Neuronal stem cell (in vitro differentiated cells): Measurements from ENCODE around the gene JAG2.
A peak's percentile ranks its signal among the peaks of the same experiment; 100 is the strongest.

Experiments
- DNase-seq: peaks from one replicate; pipeline ENCODE4 v3.0.0-alpha.2; 2013; ENCODE audit warnings: low spot score
- H2AFZ ChIP-seq: one replicate; pipeline ENCODE4 v1.6.1; 2013; ENCODE audit warnings: mild to moderate bottlenecking, low read length, inconsistent platforms
- H2AK5ac ChIP-seq: 2 replicates; pipeline ENCODE4 v1.6.1; 2013; ENCODE audit warnings: low read depth, mild to moderate bottlenecking, inconsistent platforms, low read length, moderate library complexity, mixed read lengths
- H2BK120ac ChIP-seq: 2 replicates; pipeline ENCODE4 v1.6.1; 2013; ENCODE audit warnings: low read depth, mild to moderate bottlenecking, inconsistent platforms, low read length, moderate library complexity, mixed read lengths
- H2BK12ac ChIP-seq: one replicate; pipeline ENCODE4 v1.6.1; 2013; ENCODE audit warnings: low read length, inconsistent platforms
- H2BK15ac ChIP-seq: 2 replicates; pipeline ENCODE4 v1.6.1; 2013; ENCODE audit warnings: mild to moderate bottlenecking, low read length, inconsistent platforms, mixed read lengths
- H2BK5ac ChIP-seq: one replicate; pipeline ENCODE4 v1.6.1; 2013; ENCODE audit warnings: inconsistent platforms, mild to moderate bottlenecking, low read length, moderate library complexity
- H3K14ac ChIP-seq: one replicate; pipeline ENCODE4 v1.6.1; 2013; ENCODE audit warnings: low read length, inconsistent platforms
- H3K18ac ChIP-seq: 2 replicates; pipeline ENCODE4 v1.6.1; 2013; ENCODE audit warnings: low read length, inconsistent platforms
- H3K23ac ChIP-seq: 2 replicates; pipeline ENCODE4 v1.6.1; 2013; ENCODE audit warnings: low read depth, mild to moderate bottlenecking, mixed read lengths, low read length, inconsistent platforms; ENCODE audit not compliant: poor library complexity
- H3K27ac ChIP-seq: replicated peaks from 3 replicates; pipeline ENCODE4 v1.5.1; 2013; ENCODE audit warnings: low read length, inconsistent platforms
- H3K27me3 ChIP-seq, 3 experiments: 2 replicates each; pipeline ENCODE4 v1.6.1; 2013; ENCODE audit warnings: low read length in 3 of 3, mild to moderate bottlenecking in 2 of 3, inconsistent platforms in 1 of 3, low read depth in 1 of 3, mixed read lengths in 1 of 3, moderate library complexity in 1 of 3; ENCODE audit not compliant: control insufficient read depth in 3 of 3, insufficient read depth in 3 of 3
- H3K36me3 ChIP-seq, 2 donors: replicated peaks in 1 of 2; 2 replicates each; pipeline ENCODE4 v1.6.1; 2013; ENCODE audit warnings: low read length in 2 of 2; ENCODE audit not compliant: control insufficient read depth in 2 of 2, insufficient read depth in 2 of 2
- H3K4ac ChIP-seq: 2 replicates; pipeline ENCODE4 v1.6.1; 2013; ENCODE audit warnings: inconsistent platforms, mild to moderate bottlenecking, low read length, moderate library complexity
- H3K4me1 ChIP-seq, 2 donors: 1 replicate in 1 of 2; 2 replicates in 1 of 2; pipeline ENCODE4 v1.6.1; 2013; ENCODE audit warnings: low read length in 2 of 2, low read depth in 1 of 2; ENCODE audit not compliant: control insufficient read depth in 2 of 2, insufficient read depth in 1 of 2
- H3K4me2 ChIP-seq: one replicate; pipeline ENCODE4 v1.6.1; 2013; ENCODE audit warnings: mild to moderate bottlenecking, low read length, inconsistent platforms; ENCODE audit not compliant: insufficient read depth, poor library complexity, severe bottlenecking
- H3K4me3 ChIP-seq, 2 donors: 2 replicates each; pipeline ENCODE4 v1.5.1; 2013; ENCODE audit warnings: low read length in 2 of 2, mild to moderate bottlenecking in 2 of 2, inconsistent platforms in 1 of 2, moderate library complexity in 1 of 2
- H3K79me1 ChIP-seq: one replicate; pipeline ENCODE4 v1.6.1; 2013; ENCODE audit warnings: low read depth, mild to moderate bottlenecking, inconsistent platforms, low read length, moderate library complexity
- H3K9ac ChIP-seq: one replicate; pipeline ENCODE4 v1.6.1; 2013; ENCODE audit warnings: mild to moderate bottlenecking, low read depth, low read length, inconsistent platforms; ENCODE audit not compliant: poor library complexity
- H3K9me3 ChIP-seq, 2 donors: replicated peaks in 1 of 2; 2 replicates each; pipeline versions ENCODE3 to v1.6.1; 2013; ENCODE audit warnings: low read length in 2 of 2, mild to moderate bottlenecking in 2 of 2, inconsistent platforms in 1 of 2, low read depth in 1 of 2, mixed read lengths in 1 of 2, moderate library complexity in 1 of 2; ENCODE audit not compliant: control insufficient read depth in 2 of 2, insufficient read depth in 1 of 2
- H4K8ac ChIP-seq: one replicate; pipeline ENCODE4 v1.6.1; 2013; ENCODE audit warnings: low read depth, mild to moderate bottlenecking, inconsistent platforms, low read length, moderate library complexity
- H4K91ac ChIP-seq: one replicate; pipeline ENCODE4 v1.6.1; 2013; ENCODE audit warnings: low read length, low read depth, mild to moderate bottlenecking, inconsistent platforms; ENCODE audit not compliant: poor library complexity
- WGBS, 2 donors: extraction: QIAGEN DNeasy Blood & Tissue Kit; methylation state at CpG; one replicate each; pipeline ENCODE4 v1.1.7; 2013; ENCODE audit warnings: missing lambda C conversion rate in 2 of 2, mixed read lengths in 1 of 2; ENCODE audit not compliant: insufficient read length in 2 of 2, insufficient replicate concordance in 1 of 2; ENCODE audit errors: extremely low coverage in 2 of 2; 5-methylcytosine and 5-hydroxymethylcytosine counted together

Gene JAG2

GRCh38 chr14:105157872-105158271, 10.7 kb downstream of the JAG2 start:
- Histone ChIP-seq H2AK5ac (peak overlapping the region; percentile 94), H2BK12ac (no peak overlapping the region), H3K9me3 (peaks cover 0 to 1% of the 10 kb centered on the region in 2 donors), H3K4me2 (no peak overlapping the region), H3K36me3 (no peaks in the 10 kb centered on the region), H3K27me3 (peaks cover 0 to 15% (median 0%) of the 10 kb centered on the region in 3 experiments), H2BK15ac (peak overlapping the region; percentile 67), H3K23ac (peak overlapping the region; percentile 65), H3K14ac (no peak overlapping the region), H3K4ac (no peak overlapping the region), H2AFZ (no peak overlapping the region), H3K9ac (peak overlapping the region; percentile 7), H2BK120ac (no peak overlapping the region), H3K18ac (no peak overlapping the region), H3K4me1 (peaks cover 2 to 5% of the 10 kb centered on the region in 2 donors), H4K91ac (no peak overlapping the region), H2BK5ac (peak overlapping the region; percentile 66), H4K8ac (no peak overlapping the region), H3K27ac (no peak overlapping the region), H3K4me3 (no peak overlapping the region), H3K79me1 (peaks cover 3% of the 10 kb centered on the region)
- DNase-seq: no peak
- no CpG with 5 or more reads among the region's 15 CpGs for WGBS, 2 donors

GRCh38 chr14:105156414-105157375, 11.9 kb downstream of the JAG2 start:
- Histone ChIP-seq H2BK15ac (peak overlapping the region; percentile 39), H3K36me3 (no peaks in the 10 kb centered on the region), H3K18ac (peak overlapping the region; percentile 83), H3K4me3 (no peak overlapping the region), H4K8ac (no peak overlapping the region), H3K4me1 (no peaks in the 10 kb centered on the region), H3K79me1 (no peaks in the 10 kb centered on the region), H2AK5ac (peak overlapping the region; percentile 63), H3K4ac (no peak overlapping the region), H3K9me3 (peaks cover 0 to 1% of the 10 kb centered on the region in 2 donors), H3K9ac (no peak overlapping the region), H2BK120ac (no peak overlapping the region), H2AFZ (no peak overlapping the region), H3K27me3 (peaks cover 0 to 15% (median 0%) of the 10 kb centered on the region in 3 experiments), H3K23ac (no peak overlapping the region), H2BK5ac (peak overlapping the region; percentile 53), H3K27ac (no peak overlapping the region), H3K14ac (peak overlapping the region; percentile 56), H3K4me2 (no peak overlapping the region), H2BK12ac (peak overlapping the region; percentile 73), H4K91ac (no peak overlapping the region)
- no CpG with 5 or more reads among the region's 31 CpGs for WGBS, 2 donors
- DNase-seq: no peak

GRCh38 chr14:105155681-105156413, 12.7 kb downstream of the JAG2 start:
- peak overlapping the region; percentile 83 for H3K18ac ChIP-seq
- peak overlapping the region; percentile 22 for H2AFZ ChIP-seq
- no peak overlapping the region for H2BK120ac ChIP-seq
- peak overlapping the region; percentile 68 for H2AK5ac ChIP-seq
- H3K14ac ChIP-seq: peak overlapping the region; percentile 82
- H2BK12ac ChIP-seq: peak overlapping the region; percentile 73
- peaks cover 0 to 1% of the 10 kb centered on the region in 2 donors for H3K9me3 ChIP-seq
- H4K8ac ChIP-seq: no peak overlapping the region
- H3K79me1 ChIP-seq: no peaks in the 10 kb centered on the region
- no peak overlapping the region for H3K27ac ChIP-seq
- no peak overlapping the region for H2BK5ac ChIP-seq
- WGBS, 2 donors: no CpG with 5 or more reads among the region's 48 CpGs
- H3K27me3 ChIP-seq: peaks cover 0 to 15% (median 0%) of the 10 kb centered on the region in 3 experiments
- H3K4me3 ChIP-seq: no peak overlapping the region
- H3K4ac ChIP-seq: no peak overlapping the region
- H2BK15ac ChIP-seq: peak overlapping the region; percentile 39
- DNase-seq: no peak
- no peaks in the 10 kb centered on the region for H3K36me3 ChIP-seq
- peak overlapping the region; percentile 89 for H3K23ac ChIP-seq
- no peak overlapping the region for H4K91ac ChIP-seq
- H3K9ac ChIP-seq: peak overlapping the region; percentile 63
- no peak overlapping the region for H3K4me2 ChIP-seq
- H3K4me1 ChIP-seq: no peaks in the 10 kb centered on the region
